HFFc6 (cell line): Measurements from ENCODE around the gene ZNF208. TPM values are rescaled to one million over a fixed set of nuclear protein-coding genes. Genes with fewer than 3 reads are reported as not detected.
A peak's percentile ranks its signal among the peaks of the same experiment; 100 is the strongest.
"Not testable (repeated sequence)": the region's sequence is repeated elsewhere in the genome, so short reads cannot be mapped to it uniquely, and the experiment has no call there.

ENCODE experiments used
- DNase-seq: peaks from one replicate; pipeline ENCODE4 v3.0.0-alpha.2; 2018
- H3K27ac Mint-ChIP-seq: 2 replicates; pipeline ENCODE4 v1.8.0; 2020; ENCODE audit warnings: mild to moderate bottlenecking, mixed read lengths
- H3K27me3 Mint-ChIP-seq: 2 replicates; pipeline ENCODE4 v1.8.0; 2021; ENCODE audit warnings: mild to moderate bottlenecking, moderate library complexity, mixed read lengths; ENCODE audit not compliant: insufficient read depth
- H3K36me3 Mint-ChIP-seq: 2 replicates; pipeline ENCODE4 v1.8.0; 2021; ENCODE audit warnings: low read depth, mixed read lengths
- H3K4me1 Mint-ChIP-seq: 2 replicates; pipeline ENCODE4 v1.8.0; 2020; ENCODE audit warnings: low read depth, mixed read lengths
- H3K4me3 Mint-ChIP-seq: 2 replicates; pipeline ENCODE4 v1.8.0; 2020; ENCODE audit warnings: mild to moderate bottlenecking, moderate library complexity, mixed read lengths
- H3K9me3 Mint-ChIP-seq: 2 replicates; pipeline ENCODE4 v1.8.0; 2020; ENCODE audit warnings: mild to moderate bottlenecking, mixed read lengths
- CTCF ChIP-seq: fragments of 200-600 bp; sonication (generic); IDR thresholded peaks from 2 replicates; pipeline ENCODE4 v1.5.0; 2021; ENCODE audit warnings: antibody characterized with exemption, mild to moderate bottlenecking
- total RNA-seq, 6 experiments: library from RNA; stranded (reverse); fragmentation: NEBNext Ultra II Directional; extraction: Animal tissue kit (Norgen Biotek cat#: 25700); gene quantifications; 2 replicates in 1 of 6; 3 replicates in 5 of 6; pipeline ENCODE4 v1.2.3, GENCODE V29; 2021

The ZNF208 gene
- total RNA-seq, 6 experiments from 2014 or later, result 0.08 to 0.16 (median 0.14) TPM; not detected in 3

GRCh38 chr19:21901861-21902260, 108.9 kb downstream of the ZNF208 start:
- Mint-ChIP-seq H3K27ac (no peak overlapping the region), H3K27me3 (no peaks in the 10 kb centered on the region), H3K4me1 (no peaks in the 10 kb centered on the region), H3K36me3 (peaks cover 5% of the 10 kb centered on the region), H3K9me3 (peaks cover 66% of the 10 kb centered on the region), H3K4me3 (no peak overlapping the region)
- DNase-seq, result no peak
- no peak for TF ChIP-seq CTCF

DNA sequence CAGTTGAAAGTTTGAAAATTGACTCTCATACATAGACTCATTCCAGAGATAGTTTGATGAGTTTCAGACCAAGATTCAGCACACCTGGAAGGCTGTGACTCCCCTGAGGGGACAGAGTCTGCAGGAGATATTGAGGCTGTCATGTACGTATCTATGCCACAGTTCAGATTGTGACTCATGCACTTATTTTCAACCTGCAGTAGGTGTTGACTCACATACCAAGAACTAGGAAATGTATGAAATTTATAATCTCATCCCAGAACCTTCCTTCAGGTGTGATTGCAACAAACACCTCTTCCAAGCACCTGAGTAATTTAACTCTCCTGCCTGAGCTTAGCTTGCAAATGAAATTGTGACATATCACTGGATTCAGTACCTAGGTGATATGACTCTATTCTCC, 110.3 kb downstream of the ZNF208 start:
- Mint-ChIP-seq H3K9me3 (peaks cover 64% of the 10 kb centered on the region), H3K27me3 (no peaks in the 10 kb centered on the region)

GRCh38 chr19:21891086-21891485, 119.7 kb downstream of the ZNF208 start:
- 0 out of 2 replicates have a peak, but pooled peaks cover 4% of the 10 kb centered on the region for H3K36me3 Mint-ChIP-seq
- peaks cover 62% of the 10 kb centered on the region for H3K9me3 Mint-ChIP-seq
- H3K4me3 Mint-ChIP-seq, result no peak overlapping the region
- no peak overlapping the region for H3K27ac Mint-ChIP-seq
- H3K27me3 Mint-ChIP-seq, result 0 out of 2 replicates have a peak, but pooled peaks cover 2% of the 10 kb centered on the region
- TF ChIP-seq CTCF, result no peak
- H3K4me1 Mint-ChIP-seq, result no peaks in the 10 kb centered on the region
- no peak for DNase-seq

More for the DNA sequence above, 110.3 kb downstream of the ZNF208 start:
- Mint-ChIP-seq H3K4me1 (no peaks in the 10 kb centered on the region), H3K36me3 (peaks cover 12% of the 10 kb centered on the region), H3K27ac (no peak overlapping the region), H3K4me3 (no peak overlapping the region)
- DNase-seq, result no peak
- TF ChIP-seq CTCF, result no peak

- DNase-seq, H3K27me3 Mint-ChIP-seq, H3K4me3 Mint-ChIP-seq, H3K27ac Mint-ChIP-seq, H3K36me3 Mint-ChIP-seq, H3K4me1 Mint-ChIP-seq: not testable (repeated sequence)
- peaks cover 58% of the 10 kb centered on the region for H3K9me3 Mint-ChIP-seq
- TF ChIP-seq CTCF, result peak; percentile 52
Observed at GRCh38 chr19:21890017-21890416, 120.7 kb downstream of the ZNF208 start.

- H3K27ac Mint-ChIP-seq, H3K4me3 Mint-ChIP-seq, H3K27me3 Mint-ChIP-seq, H3K36me3 Mint-ChIP-seq, H3K4me1 Mint-ChIP-seq, DNase-seq: not testable (repeated sequence)
- peaks cover 46% of the 10 kb centered on the region for H3K9me3 Mint-ChIP-seq
Observed at GRCh38 chr19:21885516-21885915, 125.2 kb downstream of the ZNF208 start.

GRCh38 chr19:21884786-21885185, 126.0 kb downstream of the ZNF208 start:
- H3K27me3 Mint-ChIP-seq, H3K36me3 Mint-ChIP-seq, H3K27ac Mint-ChIP-seq, DNase-seq, H3K4me3 Mint-ChIP-seq, H3K4me1 Mint-ChIP-seq: not testable (repeated sequence)
- peaks cover 52% of the 10 kb centered on the region for H3K9me3 Mint-ChIP-seq

GRCh38 chr19:21883516-21883915, 127.2 kb downstream of the ZNF208 start:
- no peak for TF ChIP-seq CTCF
- Mint-ChIP-seq H3K9me3 (peaks cover 54% of the 10 kb centered on the region), H3K27ac (no peak overlapping the region), H3K36me3 (peaks cover 6% of the 10 kb centered on the region; the same call in 1 of the 2 replicates), H3K4me3 (no peak overlapping the region), H3K4me1 (no peaks in the 10 kb centered on the region), H3K27me3 (no peaks in the 10 kb centered on the region)
- DNase-seq, result no peak
